HEK293T (cell line): ENCODE results near the gene FGF2.

Experiments used
- FOXK2 ChIP-seq: fragments of 450-650 bp; IDR thresholded peaks from 2 replicates; pipeline ENCODE4 v1.6.1; 2016; ENCODE audit warnings: mild to moderate bottlenecking
- FOXM1 ChIP-seq: fragments of 450-650 bp; IDR thresholded peaks from 2 replicates; pipeline ENCODE4 v1.6.1; 2017; ENCODE audit warnings: mild to moderate bottlenecking, borderline replicate concordance
- SP1 ChIP-seq: fragments of 450-650 bp; IDR thresholded peaks from 2 replicates; pipeline ENCODE4 v1.6.1; 2017
- SUZ12 ChIP-seq: fragments of 450-650 bp; IDR thresholded peaks from 2 replicates; pipeline ENCODE4 v1.6.1; 2016; ENCODE audit warnings: mild to moderate bottlenecking

DNA sequence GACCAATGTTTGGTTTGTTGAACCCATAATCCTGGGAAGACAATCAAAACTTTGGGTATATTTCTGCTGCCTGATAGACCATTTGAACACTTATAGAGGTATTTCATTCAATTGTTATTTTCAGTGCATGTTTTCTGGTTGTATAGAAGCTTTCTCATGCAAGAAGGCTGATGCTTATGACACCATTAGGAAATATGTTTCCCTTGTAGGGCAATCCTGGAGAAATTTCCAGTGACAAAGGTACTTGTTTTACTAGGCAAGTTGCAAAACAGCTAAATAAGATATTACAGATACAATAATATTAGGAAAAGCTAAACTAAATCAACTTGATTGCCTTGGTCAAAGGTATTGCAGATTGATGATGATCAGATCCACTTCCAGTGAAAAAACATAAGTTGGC is 32.8 kb upstream of the FGF2 start:
- no peak for TF ChIP-seq FOXM1
- no peak for TF ChIP-seq FOXK2
- no peak for TF ChIP-seq SUZ12
- no peak for TF ChIP-seq SP1
